GM21390 (cell line): ENCODE results near the gene ANKIB1.
A peak's percentile ranks its signal among the peaks of the same experiment; 100 is the strongest.
"Not testable (repeated sequence)": the region's sequence is repeated elsewhere in the genome, so short reads cannot be mapped to it uniquely, and the experiment has no call there.

Experiments
- ATAC-seq: cut with Tn5 transposase; IDR thresholded peaks from one replicate; pipeline ENCODE4 v1.9.1; 2021; ENCODE audit not compliant: unreplicated experiment

ANKIB1 gene

GRCh38 chr7:92245487-92246359 is at the start of gene ANKIB1, which contains the start of gene KRIT1:
Gene ANKIB1 (plus strand): TSS chr7:92245974. CDS start chr7:92294979, 49,005 bp downstream.
Gene KRIT1 (minus strand): TSS chr7:92245914. CDS start chr7:92242135, 3,779 bp downstream.
- peak; percentile 75 for ATAC-seq

- ATAC-seq, result no peak
Measured at GRCh38 chr7:92200791-92201190, 45.0 kb upstream of the ANKIB1 start.

- no peak for ATAC-seq
Measured at GRCh38 chr7:92205987-92206386, 39.8 kb upstream of the ANKIB1 start.

- ATAC-seq, result no peak
Measured at GRCh38 chr7:92206672-92207071, 39.1 kb upstream of the ANKIB1 start.

GRCh38 chr7:92221766-92222165 is 24.0 kb upstream of the ANKIB1 start:
- no peak for ATAC-seq

- ATAC-seq, result no peak
Measured at GRCh38 chr7:92226981-92227380, 18.8 kb upstream of the ANKIB1 start.

- ATAC-seq, result no peak
Measured at GRCh38 chr7:92228100-92228499, 17.7 kb upstream of the ANKIB1 start.

- ATAC-seq, result no peak
Measured at GRCh38 chr7:92228742-92229141, 17.0 kb upstream of the ANKIB1 start.

GRCh38 chr7:92230547-92230946 is 15.2 kb upstream of the ANKIB1 start:
- no peak for ATAC-seq

GRCh38 chr7:92242972-92243371 is 2.8 kb upstream of the ANKIB1 start:
- no peak for ATAC-seq

GRCh38 chr7:92244808-92245486 is 827 bp upstream of the ANKIB1 start:
- peak; percentile 4 for ATAC-seq

- ATAC-seq, result peak; percentile 29
Measured at GRCh38 chr7:92246360-92247101, 757 bp downstream of the ANKIB1 start.

GRCh38 chr7:92250603-92251002 is 4.8 kb downstream of the ANKIB1 start:
- no peak for ATAC-seq

- ATAC-seq, result no peak
Measured at GRCh38 chr7:92251181-92251580, 5.4 kb downstream of the ANKIB1 start.

GRCh38 chr7:92253251-92253650 is 7.5 kb downstream of the ANKIB1 start:
- ATAC-seq, result no peak

GRCh38 chr7:92254800-92255199 is 9.0 kb downstream of the ANKIB1 start:
- ATAC-seq, result not testable (repeated sequence)

GRCh38 chr7:92255308-92255707 is 9.5 kb downstream of the ANKIB1 start:
- no peak for ATAC-seq

- no peak for ATAC-seq
Measured at GRCh38 chr7:92259062-92259461, 13.3 kb downstream of the ANKIB1 start.

GRCh38 chr7:92259610-92260247 is 14.0 kb downstream of the ANKIB1 start:
- ATAC-seq, result no peak

- no peak for ATAC-seq
Measured at GRCh38 chr7:92260248-92260781, 14.5 kb downstream of the ANKIB1 start.
